AG08396 (cell line): ENCODE data around the gene TMEM196.
"Not testable (repeated sequence)": the region's sequence is repeated elsewhere in the genome, so short reads cannot be mapped to it uniquely, and the experiment has no call there.

Experiments used
- DNase-seq: peaks from one replicate; pipeline ENCODE4 v3.0.0; 2012; ENCODE audit warnings: low spot score, mixed read lengths

TMEM196 gene

DNA sequence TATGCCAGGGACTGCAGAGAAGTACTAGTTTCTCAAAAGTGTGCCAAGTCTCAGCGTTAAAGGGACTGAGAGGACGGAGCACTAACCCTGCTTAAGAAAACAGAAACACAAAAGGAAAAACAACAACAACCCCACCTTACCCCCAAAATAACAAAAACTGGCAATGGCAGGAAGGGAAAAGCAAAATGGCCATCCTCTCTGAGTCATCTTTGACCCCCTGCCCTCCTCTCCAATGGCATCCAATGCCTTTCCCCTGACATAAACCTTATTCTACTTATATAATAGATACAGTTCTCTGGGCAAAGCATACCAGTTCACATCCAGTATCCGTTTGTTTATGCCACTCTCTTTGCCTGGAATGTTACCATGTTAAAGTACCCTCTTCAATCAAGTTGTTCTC lies 66.2 kb downstream of the TMEM196 start:
- DNase-seq, result peak; percentile 10

DNA sequence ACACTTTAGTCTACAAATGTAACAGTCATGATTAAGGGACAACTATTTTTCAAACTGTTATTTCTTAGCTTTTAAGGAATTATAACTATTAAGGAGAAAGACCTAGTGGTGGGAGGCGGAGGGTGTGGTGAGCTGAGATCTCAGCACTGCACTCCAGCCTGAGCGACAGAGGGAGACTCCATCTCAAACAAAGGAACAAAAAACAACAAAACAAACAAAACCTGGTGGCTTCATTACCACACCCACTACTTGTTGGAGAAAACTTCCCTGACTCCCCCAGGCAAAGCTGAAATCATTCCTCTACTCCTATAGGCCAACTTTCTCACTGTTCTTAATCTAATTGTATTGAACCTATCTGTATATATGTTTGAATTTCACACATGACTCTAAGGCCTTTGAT lies 67.8 kb downstream of the TMEM196 start:
- no peak for DNase-seq

DNA sequence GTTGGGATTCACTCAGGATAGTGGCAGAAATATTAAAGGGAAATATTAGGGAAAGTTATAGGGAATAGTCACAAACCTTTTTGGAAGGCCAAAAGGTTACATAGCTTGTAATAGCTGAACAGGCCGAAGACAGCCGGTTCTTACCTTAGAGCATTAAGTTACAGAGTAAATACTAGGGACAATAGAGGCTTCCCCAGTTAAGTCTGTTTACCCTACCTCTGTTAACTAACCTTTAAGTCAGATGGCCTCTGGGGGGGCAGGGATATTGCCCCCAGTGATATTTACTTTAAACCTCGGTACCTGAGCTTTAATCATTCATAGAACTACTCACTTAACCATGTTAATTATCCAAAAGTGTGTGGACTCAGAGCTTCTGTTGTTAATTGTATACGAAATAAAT lies 71.9 kb downstream of the TMEM196 start:
- no peak for DNase-seq

DNA sequence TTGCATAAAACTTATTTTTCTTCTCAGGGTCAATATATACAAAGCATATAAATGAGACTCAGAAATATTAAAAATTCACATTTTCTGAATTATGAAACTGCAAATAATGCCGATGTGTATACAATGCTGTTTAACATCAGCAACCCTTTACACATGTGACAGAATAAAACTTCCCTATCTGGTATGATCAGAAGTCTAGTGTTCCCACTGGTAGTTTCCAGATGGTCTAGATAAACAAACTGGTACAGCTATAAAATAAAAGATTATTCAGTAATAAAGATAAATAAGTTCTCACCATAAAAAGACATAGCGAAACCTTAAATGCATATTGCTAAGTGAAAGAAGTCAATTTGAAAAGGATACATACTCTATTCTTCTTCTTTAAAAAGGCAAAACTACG lies 72.5 kb downstream of the TMEM196 start:
- no peak for DNase-seq

DNA sequence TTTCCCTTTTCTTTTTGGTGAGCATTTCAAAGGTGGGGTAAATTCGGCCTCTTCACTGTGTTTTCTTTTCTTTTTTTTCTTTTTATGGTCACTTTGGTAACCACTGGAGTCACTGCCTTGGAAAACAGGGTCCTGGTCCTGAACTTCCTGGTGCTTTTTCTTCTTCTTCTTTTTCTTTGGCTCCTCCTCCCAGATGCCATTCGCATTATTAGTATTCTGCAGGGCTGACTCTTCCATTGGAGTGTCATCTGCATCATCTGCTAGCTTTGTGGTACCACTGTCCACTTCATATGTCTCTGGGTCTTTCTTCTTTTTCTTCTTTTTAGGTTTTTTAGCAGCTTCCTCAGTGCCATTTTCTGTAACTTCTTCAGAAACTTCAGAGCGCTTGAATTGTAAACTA lies 75.1 kb downstream of the TMEM196 start:
- peak; percentile 17 for DNase-seq

DNA sequence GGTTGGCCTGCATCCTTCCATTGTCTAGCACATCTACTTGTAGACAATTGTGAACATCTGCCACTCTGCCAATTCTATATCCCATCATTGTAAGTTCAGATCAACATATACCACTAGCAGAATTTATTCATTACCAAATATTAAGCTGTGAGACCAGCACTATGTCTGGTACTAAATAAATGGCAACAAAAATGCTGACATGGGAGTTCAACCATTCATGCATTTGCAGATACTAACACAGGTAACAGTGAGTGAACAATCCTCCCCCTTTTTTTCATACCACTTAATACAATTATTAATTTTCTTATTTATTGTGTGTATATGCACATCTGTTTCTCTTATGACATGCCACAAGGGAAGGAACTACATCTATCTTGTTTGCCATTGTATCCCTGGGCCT lies 76.5 kb downstream of the TMEM196 start:
- no peak for DNase-seq

DNA sequence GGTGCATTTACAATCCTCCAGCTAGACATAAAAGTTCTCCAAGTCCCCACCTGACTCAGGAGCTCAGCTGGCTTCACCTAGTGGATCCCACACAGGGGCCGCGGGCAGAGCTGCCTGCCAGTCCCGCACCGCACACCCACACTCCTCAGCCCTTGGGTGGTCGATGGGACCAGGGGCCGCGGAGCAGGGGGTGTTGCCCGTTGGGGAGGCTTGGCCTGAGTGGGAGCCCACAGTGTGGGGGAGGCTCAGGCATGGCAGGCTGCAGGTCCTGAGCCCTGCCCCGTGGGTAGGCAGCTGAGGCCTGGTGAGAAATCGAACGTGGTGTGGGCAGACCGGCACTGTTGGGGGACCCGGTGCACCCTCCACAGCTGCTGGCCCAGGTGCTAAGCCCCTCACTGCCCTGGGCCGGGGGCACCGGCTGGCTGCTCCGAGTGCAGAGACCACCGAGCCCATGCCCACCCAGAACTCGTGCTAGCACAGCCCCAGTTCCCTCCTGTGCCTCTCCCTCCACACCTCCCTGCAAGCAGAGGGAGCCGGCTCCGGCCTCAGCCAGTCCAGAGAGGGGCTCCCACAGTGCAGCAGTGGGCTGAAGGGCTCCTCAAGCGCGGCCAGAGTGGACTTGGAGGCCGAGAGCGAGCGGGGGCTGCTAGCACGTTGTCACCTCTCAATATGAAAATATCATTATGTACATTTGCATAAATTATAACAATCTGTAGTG lies 81.1 kb downstream of the TMEM196 start:
- DNase-seq, result no peak

DNA sequence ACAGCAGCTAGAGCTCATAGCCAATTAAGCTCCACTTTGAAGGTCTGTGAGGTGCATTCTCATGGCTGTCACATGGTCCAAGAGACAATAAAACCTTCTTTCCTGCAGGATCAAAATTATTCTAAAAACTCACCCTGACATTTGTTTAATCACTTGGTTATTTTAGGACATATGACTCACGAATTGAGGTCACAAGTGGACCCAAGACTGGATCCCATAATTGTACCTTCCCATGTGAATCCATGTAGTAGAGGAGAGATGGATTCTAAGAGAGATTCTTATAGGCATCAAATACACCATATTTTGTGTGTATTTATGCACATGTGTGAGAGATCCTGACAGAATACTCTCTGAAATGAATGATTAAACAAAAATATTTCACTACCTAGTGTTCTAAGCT lies 82.7 kb downstream of the TMEM196 start:
- DNase-seq, result no peak

DNA sequence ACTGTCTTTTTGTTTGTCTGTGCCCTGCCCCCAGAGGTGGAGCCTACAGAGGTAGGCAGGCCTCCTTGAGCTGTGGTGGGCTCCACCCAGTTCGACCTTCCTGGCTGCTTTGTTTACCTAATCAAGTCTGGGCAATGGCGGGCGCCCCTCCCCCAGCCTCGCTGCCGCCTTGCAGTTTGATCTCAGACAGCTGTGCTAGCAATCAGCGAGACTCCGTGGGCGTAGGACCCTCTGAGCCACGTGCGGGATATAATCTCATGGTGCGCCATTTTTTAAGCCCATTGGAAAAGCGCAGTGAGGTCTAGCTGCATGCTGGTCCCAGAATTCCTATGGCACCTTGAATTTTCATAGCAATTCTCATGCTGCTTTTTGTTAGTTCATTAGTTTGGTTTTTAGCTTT lies 84.3 kb downstream of the TMEM196 start:
- DNase-seq, result not testable (repeated sequence)

DNA sequence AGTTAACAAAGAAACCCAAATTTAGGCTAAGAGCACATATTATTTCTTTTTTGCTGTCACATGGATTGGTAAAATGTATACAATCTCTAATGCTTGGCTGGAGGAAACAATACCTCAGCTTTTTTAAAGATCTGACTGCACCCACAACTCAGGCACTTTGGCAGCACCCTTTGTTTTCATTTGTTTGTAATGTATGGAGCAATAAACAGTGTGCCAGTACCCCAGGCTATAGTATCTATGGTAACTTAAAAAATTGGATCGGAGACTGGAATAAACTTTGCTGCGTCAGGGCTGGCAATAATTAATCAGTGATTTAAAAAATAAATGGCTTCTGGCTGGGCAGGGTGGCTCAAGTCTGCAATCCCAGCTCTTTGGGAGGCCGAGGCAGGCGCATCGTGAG lies 91.8 kb downstream of the TMEM196 start:
- no peak for DNase-seq

DNA sequence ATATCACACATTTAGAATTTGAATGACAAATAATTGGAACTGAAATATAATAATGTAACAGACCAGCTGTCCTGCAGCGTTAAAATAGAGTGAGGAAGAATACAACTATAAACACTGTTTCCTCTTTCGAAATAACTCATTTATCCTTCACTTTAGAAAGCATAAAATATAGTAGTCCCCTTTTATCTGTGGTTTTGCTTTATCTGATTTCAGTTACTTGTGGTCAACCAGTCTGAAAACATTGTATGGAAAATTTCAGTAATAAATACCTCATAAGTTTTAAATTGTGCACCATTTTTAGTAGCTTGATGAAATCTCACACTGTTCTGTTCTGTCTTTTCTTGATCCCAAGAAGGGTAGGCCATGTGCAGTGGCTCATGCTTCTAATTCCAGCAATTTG lies 96.2 kb downstream of the TMEM196 start:
- DNase-seq, result no peak

DNA sequence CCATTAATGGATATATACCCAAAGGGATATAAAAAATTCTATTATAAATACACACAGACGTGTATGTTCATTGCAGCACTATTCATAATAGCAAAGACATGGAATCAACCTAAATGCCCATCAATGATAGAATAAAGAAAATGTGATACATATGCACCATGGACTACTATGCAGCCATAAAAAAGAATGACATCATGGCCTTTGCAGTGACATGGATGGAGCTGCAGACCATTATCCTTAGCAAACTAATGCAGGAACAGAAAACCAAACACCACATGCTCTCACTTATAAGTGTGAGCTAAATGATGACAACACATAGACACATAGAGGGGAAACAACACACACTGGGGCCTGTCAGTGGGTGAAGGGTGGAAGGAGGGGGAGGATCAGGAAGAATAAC lies 97.6 kb downstream of the TMEM196 start:
- no peak for DNase-seq

DNA sequence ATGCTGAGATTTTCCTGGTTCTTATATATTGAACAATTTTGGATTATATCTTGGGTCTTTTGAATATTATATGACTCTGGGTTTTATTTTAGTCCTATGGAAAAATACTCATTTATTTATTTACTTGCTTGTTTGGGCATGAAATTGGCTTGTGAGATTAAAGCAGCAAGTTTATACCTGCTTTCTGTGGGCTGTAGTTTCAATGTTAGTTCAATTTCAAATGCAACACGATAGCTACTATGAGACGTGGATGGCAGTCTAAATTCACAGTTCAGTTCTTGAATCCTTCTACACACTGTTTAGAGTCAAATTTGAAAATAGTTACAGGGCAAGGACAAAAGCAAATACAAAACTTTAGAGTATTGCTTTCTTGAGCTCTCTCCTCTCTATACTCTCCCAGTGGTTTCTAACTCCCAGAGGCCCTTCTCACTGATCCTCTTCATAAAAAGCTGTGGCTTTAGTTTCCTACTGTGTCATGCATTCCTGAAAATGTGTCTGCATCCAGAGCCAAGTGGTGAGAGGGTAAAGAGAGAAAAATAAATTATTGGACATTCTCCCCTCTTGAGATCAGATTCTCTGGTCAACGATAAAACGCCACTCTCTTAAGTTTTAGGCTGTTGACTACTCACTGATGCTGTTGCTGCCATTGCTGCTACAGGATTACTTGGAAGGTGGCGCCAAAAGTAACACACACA lies 99.0 kb downstream of the TMEM196 start:
- DNase-seq, result no peak

DNA sequence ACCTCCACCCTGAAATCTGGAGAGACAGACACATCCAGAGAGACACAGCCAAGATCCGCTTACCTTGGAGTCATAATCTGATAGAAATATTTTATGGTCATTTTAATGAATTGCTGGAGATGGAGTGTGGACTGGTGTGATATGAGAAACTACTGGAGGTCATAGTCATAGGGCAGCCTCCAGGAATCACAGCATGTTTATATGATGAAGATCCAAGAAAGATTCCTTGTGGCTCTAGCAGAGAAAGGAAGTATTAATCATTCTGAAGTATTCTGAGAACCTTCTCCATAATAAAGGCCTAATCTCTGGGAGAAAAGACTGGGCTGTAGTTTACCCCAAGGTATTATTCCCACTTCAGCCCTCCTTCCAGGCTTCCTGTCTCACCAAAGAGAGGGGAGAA lies 102.6 kb downstream of the TMEM196 start:
- DNase-seq, result no peak
